ENCODE data around the gene RRP7A.
"Not testable (repeated sequence)": the region's sequence is repeated elsewhere in the genome, so short reads cannot be mapped to it uniquely, and the experiment has no call there.

RRP7A gene

GRCh38 chr22:42493393-42493792 lies 26.2 kb downstream of the RRP7A start:
- no peak overlapping the region for H3K4me3 ChIP-seq (ENCODE audit: control insufficient read depth, low read depth, low read length)
- TF ChIP-seq CTCF (conservative IDR thresholded peaks at IDR 0.05; ENCODE audit: control insufficient read depth, insufficient read depth, low read depth, low read length): no peak
- DNase-seq (ENCODE audit: low read depth): no peak

GRCh38 chr22:42492323-42492690 lies 27.3 kb downstream of the RRP7A start:
- DNase-seq (ENCODE audit: low read depth): no peak
- TF ChIP-seq CTCF (conservative IDR thresholded peaks at IDR 0.05; ENCODE audit: control insufficient read depth, insufficient read depth, low read depth, low read length): no peak
- H3K4me3 ChIP-seq (ENCODE audit: control insufficient read depth, low read depth, low read length): no peak overlapping the region

- no peak for DNase-seq (ENCODE audit: low read depth)
- no peak for TF ChIP-seq CTCF (conservative IDR thresholded peaks at IDR 0.05; ENCODE audit: control insufficient read depth, insufficient read depth, low read depth, low read length)
- no peak overlapping the region for H3K4me3 ChIP-seq (ENCODE audit: control insufficient read depth, low read depth, low read length)
Measured at GRCh38 chr22:42490243-42490832, 29.3 kb downstream of the RRP7A start.

GRCh38 chr22:42489000-42489399 lies 30.6 kb downstream of the RRP7A start:
- TF ChIP-seq CTCF (conservative IDR thresholded peaks at IDR 0.05; ENCODE audit: control insufficient read depth, insufficient read depth, low read depth, low read length): no peak
- H3K4me3 ChIP-seq (ENCODE audit: control insufficient read depth, low read depth, low read length): no peak overlapping the region
- no peak for DNase-seq (ENCODE audit: low read depth)

GRCh38 chr22:42484506-42484905 lies 35.1 kb downstream of the RRP7A start:
- no peak for TF ChIP-seq CTCF (conservative IDR thresholded peaks at IDR 0.05; ENCODE audit: control insufficient read depth, insufficient read depth, low read depth, low read length)
- DNase-seq (ENCODE audit: low read depth): no peak
- no peak overlapping the region for H3K4me3 ChIP-seq (ENCODE audit: control insufficient read depth, low read depth, low read length)

GRCh38 chr22:42483610-42484223 lies 35.9 kb downstream of the RRP7A start:
- H3K4me3 ChIP-seq (ENCODE audit: control insufficient read depth, low read depth, low read length); DNase-seq (ENCODE audit: low read depth): not testable (repeated sequence)

- H3K4me3 ChIP-seq (ENCODE audit: control insufficient read depth, low read depth, low read length): no peak overlapping the region
- no peak for TF ChIP-seq CTCF (conservative IDR thresholded peaks at IDR 0.05; ENCODE audit: control insufficient read depth, insufficient read depth, low read depth, low read length)
- DNase-seq (ENCODE audit: low read depth): no peak
Measured at GRCh38 chr22:42475122-42475521, 44.5 kb downstream of the RRP7A start.
